Body of pancreas (tissue), 4 donors: ENCODE data around the gene PTPRZ1. TPM values are rescaled to one million over a fixed set of nuclear protein-coding genes. Genes with fewer than 3 reads are reported as not detected.

Source experiments
- ATAC-seq: fragments of 150-250 bp; one replicate; pipeline ENCODE4 v1.9.1; 2016
- DNase-seq, 4 donors: peaks; one replicate each; pipeline ENCODE4 v3.0.0-alpha.2; 2019
- H3K27ac ChIP-seq, 4 donors: fragments of 200-600 bp; sonication (generic); 1 replicate in 3 of 4; 2 replicates in 1 of 4; pipeline versions ENCODE4 v1.5.1 to v1.6.1; 2016 to 2019; ENCODE audit warnings: mild to moderate bottlenecking in 1 of 4, mixed read lengths in 1 of 4, moderate library complexity in 1 of 4
- H3K27me3 ChIP-seq, 2 donors: fragments of 200-600 bp; sonication (generic); one replicate each; pipeline ENCODE4 v1.6.0; 2016; ENCODE audit warnings: mild to moderate bottlenecking in 1 of 2
- H3K36me3 ChIP-seq, 2 donors: fragments of 200-600 bp; sonication (generic); replicated peaks in 1 of 2; 2 replicates each; pipeline ENCODE4 v1.5.1; 2016; ENCODE audit warnings: low read depth in 2 of 2; ENCODE audit not compliant: insufficient read depth in 1 of 2
- H3K4me1 ChIP-seq: fragments of 200-600 bp; sonication (generic); one replicate; pipeline ENCODE4 v1.6.0; 2016
- H3K4me3 ChIP-seq, 2 donors: fragments of 200-600 bp; sonication (generic); 1 replicate in 1 of 2; 2 replicates in 1 of 2; pipeline ENCODE4 v1.5.1; 2016 to 2019
- H3K9me3 ChIP-seq, 3 donors: fragments of 200-600 bp; sonication (generic); 1 replicate in 2 of 3; 2 replicates in 1 of 3; pipeline ENCODE4 v1.5.1; 2016
- POLR2A ChIP-seq, 3 donors: fragments of 450-650 bp; IDR thresholded peaks; one replicate each; pipeline ENCODE4 v1.6.1; 2016; ENCODE audit warnings: antibody characterized with exemption in 3 of 3, mild to moderate bottlenecking in 2 of 3
- WGBS, 2 donors: methylation state at CpG; one replicate each; pipeline ENCODE4 v1.1.5; 2017; 5-methylcytosine and 5-hydroxymethylcytosine counted together
- intact Hi-C: fragments of 100-400 bp; cut with DNase I; formaldehyde crosslinking; loops from one replicate; pipeline ENCODE4 v1.15.1; 2023
- total RNA-seq, 2 donors: library from RNA; depleted of rRNA; stranded (reverse); fragments of >200 nt; gene quantifications; one replicate each; pipeline ENCODE4 v1.1.0, GENCODE V29; 2016
- TF ChIP-seq, protein P1 (sequence below), 7 experiments: fragments of 450-650 bp in 4 of 7; fragments of 200-600 bp in 3 of 7; sonication (generic) in 3 of 7; IDR thresholded peaks; one replicate each; pipeline ENCODE4 v1.5.1; 2016 to 2019; ENCODE audit warnings: antibody characterized with exemption in 7 of 7

Gene PTPRZ1
- total RNA-seq, 2 donors from 2014 or later: 1.6 to 18.5 TPM

- Histone ChIP-seq H3K27ac (no peak overlapping the region), H3K36me3 (no peaks in the 10 kb centered on the region), H3K9me3 (no peaks in the 10 kb centered on the region), H3K27me3 (no peaks in the 10 kb centered on the region), H3K4me3 (no peak overlapping the region), H3K4me1 (no peaks in the 10 kb centered on the region)
- intact Hi-C loops: no loop called here
- TF ChIP-seq, protein P1, sequence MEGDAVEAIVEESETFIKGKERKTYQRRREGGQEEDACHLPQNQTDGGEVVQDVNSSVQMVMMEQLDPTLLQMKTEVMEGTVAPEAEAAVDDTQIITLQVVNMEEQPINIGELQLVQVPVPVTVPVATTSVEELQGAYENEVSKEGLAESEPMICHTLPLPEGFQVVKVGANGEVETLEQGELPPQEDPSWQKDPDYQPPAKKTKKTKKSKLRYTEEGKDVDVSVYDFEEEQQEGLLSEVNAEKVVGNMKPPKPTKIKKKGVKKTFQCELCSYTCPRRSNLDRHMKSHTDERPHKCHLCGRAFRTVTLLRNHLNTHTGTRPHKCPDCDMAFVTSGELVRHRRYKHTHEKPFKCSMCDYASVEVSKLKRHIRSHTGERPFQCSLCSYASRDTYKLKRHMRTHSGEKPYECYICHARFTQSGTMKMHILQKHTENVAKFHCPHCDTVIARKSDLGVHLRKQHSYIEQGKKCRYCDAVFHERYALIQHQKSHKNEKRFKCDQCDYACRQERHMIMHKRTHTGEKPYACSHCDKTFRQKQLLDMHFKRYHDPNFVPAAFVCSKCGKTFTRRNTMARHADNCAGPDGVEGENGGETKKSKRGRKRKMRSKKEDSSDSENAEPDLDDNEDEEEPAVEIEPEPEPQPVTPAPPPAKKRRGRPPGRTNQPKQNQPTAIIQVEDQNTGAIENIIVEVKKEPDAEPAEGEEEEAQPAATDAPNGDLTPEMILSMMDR (IDR thresholded peaks at IDR 0.05): no peak
- TF ChIP-seq POLR2A (IDR thresholded peaks at IDR 0.05): no peak
- no peak for ATAC-seq
- WGBS, 2 donors: 48 to 51% methylated on average over 4 of the region's 4 CpGs
- no peak for DNase-seq
Measured at GRCh38 chr7:121862591-121862990, 10.4 kb upstream of the PTPRZ1 start.

GRCh38 chr7:121871188-121871587, 1.8 kb upstream of the PTPRZ1 start:
- no peaks in the 10 kb centered on the region for H3K9me3 ChIP-seq
- intact Hi-C loops: no loop called here

DNA sequence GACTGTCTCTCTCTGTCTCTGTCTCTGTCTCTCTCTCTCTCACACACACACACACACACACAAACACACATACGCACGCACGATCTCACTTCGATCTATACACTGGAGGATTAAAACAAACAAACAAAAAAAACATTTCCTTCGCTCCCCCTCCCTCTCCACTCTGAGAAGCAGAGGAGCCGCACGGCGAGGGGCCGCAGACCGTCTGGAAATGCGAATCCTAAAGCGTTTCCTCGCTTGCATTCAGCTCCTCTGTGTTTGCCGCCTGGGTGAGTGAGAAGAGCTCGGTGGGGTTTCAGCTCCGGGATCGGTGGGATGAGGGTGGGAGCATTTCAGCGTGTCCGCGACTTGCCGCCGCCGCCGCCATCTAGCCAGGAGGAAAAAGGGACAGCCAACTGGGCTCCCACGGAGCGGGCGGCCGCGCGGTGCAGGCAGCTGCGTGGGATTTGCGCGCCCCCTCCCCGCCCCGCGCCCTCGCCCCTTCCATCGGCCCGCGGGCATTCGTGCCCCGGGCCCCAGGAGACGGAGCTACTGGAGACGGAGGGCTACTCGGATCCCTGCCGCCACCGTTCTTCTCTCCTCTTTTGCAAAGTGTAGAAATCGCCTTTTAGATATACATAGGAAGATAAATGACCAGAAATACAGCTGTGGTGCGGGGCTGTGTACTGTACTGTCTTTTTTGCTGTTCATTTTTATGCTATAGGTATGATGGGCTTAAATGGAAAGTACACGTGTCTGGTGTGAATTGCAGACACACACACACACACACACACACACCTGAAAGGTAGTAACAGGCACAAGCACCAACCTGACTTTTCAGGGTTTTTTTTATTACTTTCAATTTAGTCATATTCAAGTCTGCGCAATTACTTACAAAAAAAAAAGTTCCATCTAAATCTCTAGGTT, 581 bp downstream of the PTPRZ1 start:
- Histone ChIP-seq H3K27ac (peak overlapping the region in 1 of 4 donors; percentile 40), H3K9me3 (no peaks in the 10 kb centered on the region), H3K4me3 (peak overlapping the region; percentile 36 to 45), H3K27me3 (no peaks in the 10 kb centered on the region), H3K4me1 (peaks cover 10% of the 10 kb centered on the region), H3K36me3 (no peaks in the 10 kb centered on the region)
- TF ChIP-seq, protein P1 (IDR thresholded peaks at IDR 0.05): peak in 1 of 7 experiments; percentile 3
- no peak for TF ChIP-seq POLR2A (IDR thresholded peaks at IDR 0.05)
- WGBS, 2 donors: 1 to 2% methylated on average over 26 to 51 of the region's 51 CpGs
- DNase-seq: peak in 3 of 4 donors; percentile 16 to 44 (median 16)
- intact Hi-C loops: no loop called here
- ATAC-seq: peak; percentile 57

More at GRCh38 chr7:121871188-121871587, 1.8 kb upstream of the PTPRZ1 start:
- DNase-seq (no peak), ATAC-seq (no peak)
- no peaks in the 10 kb centered on the region for H3K27me3 ChIP-seq
- no peak overlapping the region for H3K27ac ChIP-seq
- H3K36me3 ChIP-seq: no peaks in the 10 kb centered on the region
- TF ChIP-seq, protein P1 (IDR thresholded peaks at IDR 0.05): no peak
- no peak for TF ChIP-seq POLR2A (IDR thresholded peaks at IDR 0.05)
- no peak overlapping the region for H3K4me3 ChIP-seq
- H3K4me1 ChIP-seq: peaks cover 10% of the 10 kb centered on the region

DNA sequence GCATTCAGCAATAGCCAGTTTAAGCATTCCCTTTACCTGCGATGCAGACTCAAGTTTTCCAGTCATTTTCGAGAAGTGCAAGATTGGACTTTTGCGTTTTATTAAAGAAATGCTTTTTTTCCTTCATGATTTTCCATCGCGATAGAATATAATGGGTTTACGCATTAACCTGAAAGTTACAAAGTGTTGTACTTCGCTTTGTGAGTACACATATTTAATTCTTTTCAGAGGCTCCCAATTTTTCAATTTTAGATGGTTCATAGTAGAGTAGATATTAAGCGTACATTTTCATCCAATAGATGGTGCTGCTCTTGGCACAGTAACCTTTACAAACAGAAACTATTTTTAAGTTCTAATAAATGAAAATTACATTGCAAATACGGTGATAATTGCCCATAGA, 1.3 kb downstream of the PTPRZ1 start:
- ATAC-seq (no peak), DNase-seq (no peak)
- Histone ChIP-seq H3K4me3 (no peak overlapping the region), H3K4me1 (peaks cover 10% of the 10 kb centered on the region), H3K9me3 (no peaks in the 10 kb centered on the region), H3K36me3 (no peaks in the 10 kb centered on the region), H3K27me3 (no peaks in the 10 kb centered on the region), H3K27ac (no peak overlapping the region)
- TF ChIP-seq POLR2A (IDR thresholded peaks at IDR 0.05): no peak
- TF ChIP-seq, protein P1 (IDR thresholded peaks at IDR 0.05): no peak
- intact Hi-C loops: no loop called here
- WGBS, 2 donors: 8 to 13% methylated on average over 9 of the region's 9 CpGs

DNA sequence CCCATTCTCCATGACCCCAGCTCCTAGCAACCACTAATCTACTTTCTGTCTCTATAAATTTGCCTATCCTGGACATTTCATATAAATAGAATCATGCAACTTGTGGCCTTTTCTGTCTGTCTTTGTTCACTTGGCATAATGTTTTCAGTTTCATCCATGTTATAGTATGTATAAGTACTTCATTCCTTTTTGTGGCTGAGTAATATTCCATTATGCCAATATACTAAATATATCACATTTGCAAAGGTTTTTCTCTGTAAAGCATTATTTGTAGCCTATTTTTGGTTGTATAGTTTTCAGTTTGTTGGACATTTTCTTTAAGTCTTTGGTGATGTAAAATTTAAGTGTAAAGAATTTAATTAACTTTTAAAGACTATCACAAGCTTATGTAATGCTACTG, 2.2 kb downstream of the PTPRZ1 start:
- TF ChIP-seq, protein P1 (IDR thresholded peaks at IDR 0.05): no peak
- TF ChIP-seq POLR2A (IDR thresholded peaks at IDR 0.05): no peak
- Histone ChIP-seq H3K9me3 (no peaks in the 10 kb centered on the region), H3K27me3 (no peaks in the 10 kb centered on the region), H3K36me3 (no peaks in the 10 kb centered on the region), H3K27ac (no peak overlapping the region), H3K4me3 (no peak overlapping the region), H3K4me1 (peaks cover 10% of the 10 kb centered on the region)
- intact Hi-C loops: no loop called here
- no peak for ATAC-seq
- DNase-seq: no peak
